Measurements from ENCODE around the gene OSBPL10. TPM values are rescaled to one million over a fixed set of nuclear protein-coding genes. Genes with fewer than 3 reads are reported as not detected.
"Not testable (repeated sequence)": the region's sequence is repeated elsewhere in the genome, so short reads cannot be mapped to it uniquely, and the experiment has no call there.

The OSBPL10 gene, protein sequence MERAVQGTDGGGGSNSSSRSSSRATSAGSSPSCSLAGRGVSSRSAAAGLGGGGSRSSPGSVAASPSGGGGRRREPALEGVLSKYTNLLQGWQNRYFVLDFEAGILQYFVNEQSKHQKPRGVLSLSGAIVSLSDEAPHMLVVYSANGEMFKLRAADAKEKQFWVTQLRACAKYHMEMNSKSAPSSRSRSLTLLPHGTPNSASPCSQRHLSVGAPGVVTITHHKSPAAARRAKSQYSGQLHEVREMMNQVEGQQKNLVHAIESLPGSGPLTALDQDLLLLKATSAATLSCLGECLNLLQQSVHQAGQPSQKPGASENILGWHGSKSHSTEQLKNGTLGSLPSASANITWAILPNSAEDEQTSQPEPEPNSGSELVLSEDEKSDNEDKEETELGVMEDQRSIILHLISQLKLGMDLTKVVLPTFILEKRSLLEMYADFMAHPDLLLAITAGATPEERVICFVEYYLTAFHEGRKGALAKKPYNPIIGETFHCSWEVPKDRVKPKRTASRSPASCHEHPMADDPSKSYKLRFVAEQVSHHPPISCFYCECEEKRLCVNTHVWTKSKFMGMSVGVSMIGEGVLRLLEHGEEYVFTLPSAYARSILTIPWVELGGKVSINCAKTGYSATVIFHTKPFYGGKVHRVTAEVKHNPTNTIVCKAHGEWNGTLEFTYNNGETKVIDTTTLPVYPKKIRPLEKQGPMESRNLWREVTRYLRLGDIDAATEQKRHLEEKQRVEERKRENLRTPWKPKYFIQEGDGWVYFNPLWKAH
- polyA plus RNA-seq (ENCODE audit: insufficient read length): 6.8 TPM

DNA sequence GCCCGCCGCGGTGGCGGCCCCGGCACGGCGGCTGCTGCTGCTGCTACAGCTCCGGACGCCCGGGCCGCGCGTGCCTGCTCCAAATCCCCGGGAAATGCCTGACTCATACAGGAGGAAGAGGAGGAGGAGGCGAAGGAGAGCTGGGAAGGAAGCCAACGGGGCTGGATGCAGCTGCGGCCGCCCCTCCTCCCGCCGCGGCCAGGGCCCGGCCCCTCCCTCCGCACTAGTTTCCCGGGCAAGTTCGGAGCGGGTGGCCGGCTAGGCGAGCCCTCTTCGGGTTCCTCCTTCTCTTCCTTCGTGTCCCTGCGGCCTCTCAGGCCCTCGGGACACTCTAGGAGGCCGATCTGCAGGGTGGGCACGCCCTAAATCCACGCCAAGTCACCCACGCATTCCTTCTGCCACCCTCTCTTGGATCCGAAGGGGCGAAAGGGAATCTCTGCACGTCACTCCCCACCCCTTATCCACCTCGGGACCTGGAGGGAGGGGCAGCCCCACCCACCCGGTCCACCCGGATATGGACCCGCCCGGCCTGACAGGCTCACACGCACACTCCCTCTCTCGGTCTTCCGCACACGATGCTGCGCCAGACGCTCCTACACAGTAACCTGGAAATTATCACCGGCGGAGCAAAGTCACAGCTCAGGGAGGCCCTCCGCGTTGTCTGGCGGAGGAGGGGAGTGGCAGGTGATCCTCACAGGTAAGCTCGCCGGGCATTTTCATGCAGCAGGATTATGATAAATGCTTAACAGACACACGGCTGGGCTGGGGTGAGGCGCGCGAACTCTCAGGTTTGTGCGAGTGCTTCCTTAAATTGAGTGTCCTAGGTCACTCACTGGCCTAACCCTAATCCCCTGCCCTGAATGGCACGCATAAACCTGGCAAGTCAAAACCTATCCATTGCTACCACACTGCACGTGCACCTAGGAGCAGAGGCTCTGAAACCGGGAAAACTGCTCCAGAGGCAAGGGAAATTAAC, at the start of gene OSBPL10, which contains the start of gene ZNF860:
OSBPL10 (minus strand) TSS at position 57 of the 976 bp plus-strand sequence. CDS start 83 bp downstream, outside the sequence.
ZNF860 (plus strand) TSS at position 545 of the 976 bp plus-strand sequence. CDS start 7,330 bp downstream, outside the sequence.
- no peak for DNase-seq (ENCODE audit: low read depth)

DNA sequence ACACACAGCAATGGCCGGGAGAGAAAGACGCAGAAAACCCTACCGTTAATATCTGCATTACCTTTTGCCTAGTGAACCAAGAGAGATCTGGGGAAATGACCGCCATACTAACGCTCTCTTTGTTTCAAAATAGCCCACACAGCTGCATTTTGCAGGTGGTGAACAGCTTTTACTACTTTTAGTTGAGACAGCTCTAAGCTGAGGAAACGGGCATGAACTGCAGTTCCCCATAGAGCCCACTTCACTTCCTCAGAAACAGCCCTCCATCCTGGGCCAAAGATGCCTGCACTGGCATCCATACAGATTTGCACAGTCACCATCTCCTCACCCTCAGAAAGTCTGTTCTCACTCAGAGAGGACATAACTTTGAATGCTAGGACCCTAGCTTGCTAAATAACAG, 45.5 kb upstream of the OSBPL10 start:
- DNase-seq (ENCODE audit: low read depth): no peak

DNA sequence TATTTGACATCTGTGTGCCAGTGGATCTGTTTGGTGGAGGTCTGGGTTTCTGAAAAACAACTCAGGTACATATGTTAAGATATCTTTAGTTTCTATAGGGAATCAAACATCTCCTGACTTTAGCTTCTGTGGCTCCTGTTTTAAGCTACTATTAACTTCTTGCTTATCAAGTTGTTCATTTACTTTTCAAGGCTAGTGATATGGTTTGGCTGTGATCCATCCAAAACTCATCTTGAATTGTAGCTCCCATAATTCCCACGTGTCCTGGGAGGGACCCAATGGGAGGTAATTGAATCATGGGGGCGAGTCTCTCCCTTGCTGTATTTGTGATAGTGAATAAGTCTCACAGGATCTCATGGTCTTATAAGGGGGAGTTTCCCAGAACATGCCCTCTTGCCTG, 41.9 kb upstream of the OSBPL10 start:
- no peak for DNase-seq (ENCODE audit: low read depth)

DNA sequence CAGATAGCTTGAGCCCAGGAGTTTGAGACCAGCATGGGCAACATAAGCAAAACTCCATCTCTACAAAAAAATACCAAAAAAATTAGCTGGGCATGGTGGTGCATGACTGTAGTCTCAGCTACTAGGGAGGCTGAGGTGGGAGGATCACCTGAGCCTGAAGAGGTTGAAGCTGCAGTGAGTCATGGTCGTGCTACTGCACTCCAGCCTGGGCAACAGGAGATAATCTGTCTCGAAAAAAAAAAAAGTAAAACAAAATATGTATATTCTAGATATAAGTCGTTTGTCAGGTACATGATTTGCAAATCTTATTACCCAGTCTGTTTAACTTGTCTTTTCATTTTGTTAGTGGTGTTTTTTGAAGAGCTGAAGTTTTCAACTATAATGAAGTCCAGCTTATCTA, 40.7 kb upstream of the OSBPL10 start:
- no peak for DNase-seq (ENCODE audit: low read depth)

DNA sequence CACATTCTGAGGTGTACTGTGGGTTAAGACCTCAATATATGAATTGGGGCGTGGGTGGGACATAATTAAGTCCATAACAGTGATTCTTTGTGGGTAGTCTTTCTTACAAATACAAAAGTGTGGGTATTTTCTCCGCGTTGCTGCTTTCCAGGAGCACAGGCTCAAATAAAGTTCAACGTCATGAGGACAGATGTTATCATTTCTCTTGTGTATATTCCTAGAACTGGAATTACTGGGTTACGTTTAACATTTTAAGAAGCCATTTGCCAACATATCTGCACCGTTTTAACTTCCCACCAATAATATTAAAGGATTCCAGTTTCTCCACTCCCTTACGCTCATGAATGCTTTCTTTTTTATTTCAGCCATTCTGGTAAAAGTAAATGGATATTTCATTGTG, 40.1 kb upstream of the OSBPL10 start:
- DNase-seq (ENCODE audit: low read depth): no peak

DNA sequence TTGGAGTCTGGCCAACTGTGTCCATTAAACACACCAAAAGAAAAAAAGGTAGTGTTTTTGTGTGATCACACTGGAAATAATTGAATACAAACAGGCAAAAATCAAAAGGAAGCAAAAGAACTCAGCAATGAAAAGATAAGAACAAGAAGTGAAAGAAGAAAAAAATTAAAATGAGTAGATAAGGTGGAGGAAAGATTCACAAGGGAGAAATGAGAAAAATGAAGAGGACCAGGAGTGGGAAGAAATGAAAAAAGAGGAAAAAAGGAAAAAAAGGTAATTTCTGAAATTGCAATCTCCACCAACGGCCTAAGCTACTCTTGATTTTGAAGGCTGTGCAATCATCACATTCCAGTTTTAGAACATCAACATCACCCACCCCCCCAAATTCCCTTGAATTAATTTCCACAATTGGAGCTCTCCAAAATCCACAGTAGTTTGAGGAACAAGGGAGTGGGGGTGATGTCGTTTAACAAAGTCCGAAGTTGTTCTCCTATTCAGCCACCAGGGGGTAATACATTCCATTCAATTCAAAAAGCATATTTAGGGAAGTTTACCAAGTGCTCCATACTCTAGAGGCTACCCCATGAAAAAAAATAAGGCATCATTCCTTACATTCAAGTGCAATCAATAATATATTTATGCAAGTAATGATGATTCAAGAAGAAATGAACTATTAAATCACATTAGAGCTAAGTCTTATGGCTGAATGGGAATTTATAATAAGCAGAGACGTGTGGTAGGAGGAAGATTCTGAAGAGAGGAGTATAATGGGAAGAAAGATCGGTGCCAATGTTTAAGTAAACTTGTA, 37.9 kb upstream of the OSBPL10 start:
- peak; percentile 35 for DNase-seq (ENCODE audit: low read depth)

DNA sequence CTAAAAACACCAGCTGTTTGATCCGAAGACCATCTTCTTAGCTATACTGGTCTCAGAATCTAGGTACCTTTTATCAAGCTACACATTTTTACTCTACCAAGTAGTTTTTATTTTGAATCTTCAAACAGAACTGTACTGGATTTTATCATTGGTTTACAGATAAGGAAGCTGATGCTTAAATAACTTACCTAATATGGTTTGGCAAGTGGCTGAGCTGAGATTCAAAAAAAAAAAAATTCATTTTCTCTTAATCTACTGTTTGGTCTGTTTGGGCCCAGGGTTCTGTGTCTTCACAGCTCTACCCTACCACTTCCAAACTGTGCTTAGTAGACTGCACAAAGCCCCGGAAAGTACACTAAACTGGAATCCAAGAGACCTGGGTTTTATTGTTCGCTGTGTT, 36.2 kb upstream of the OSBPL10 start:
- DNase-seq (ENCODE audit: low read depth): no peak

DNA sequence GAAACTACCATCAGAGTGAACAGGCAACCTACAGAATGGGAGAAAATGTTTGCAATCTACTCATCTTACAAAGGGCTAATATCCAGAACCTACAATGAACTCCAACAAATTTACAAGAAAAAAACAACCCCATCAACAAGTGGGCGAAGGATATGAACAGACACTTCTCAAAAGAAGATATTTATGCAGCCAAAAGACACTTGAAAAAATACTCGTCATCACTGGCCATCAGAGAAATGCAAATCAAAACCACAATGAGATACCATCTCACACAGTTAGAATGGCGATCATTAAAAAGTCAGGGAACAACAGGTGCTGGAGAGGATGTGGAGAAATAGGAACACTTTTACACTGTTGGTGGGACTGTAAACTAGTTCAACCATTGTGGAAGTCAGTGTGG, 34.6 kb upstream of the OSBPL10 start:
- DNase-seq (ENCODE audit: low read depth): not testable (repeated sequence)

DNA sequence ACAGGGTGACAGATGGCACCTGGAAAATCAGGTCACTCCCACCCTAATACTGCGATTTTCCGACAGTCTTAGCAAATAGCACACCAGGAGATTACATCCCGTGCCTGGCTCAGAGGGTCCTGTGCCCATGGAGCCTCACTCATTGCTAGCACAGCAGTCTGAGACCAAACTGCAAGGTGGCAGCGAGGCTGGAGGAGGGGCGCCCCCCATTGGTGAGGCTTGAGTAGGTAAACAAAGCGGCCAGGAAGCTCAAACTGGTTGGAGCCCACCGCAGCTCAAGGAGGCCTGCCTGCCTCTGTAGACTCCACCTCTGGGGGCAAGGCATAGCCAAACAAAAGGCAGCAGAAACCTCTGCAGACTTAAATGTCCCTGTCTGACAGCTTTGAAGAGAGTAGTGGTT, 29.6 kb upstream of the OSBPL10 start:
- not testable (repeated sequence) for DNase-seq (ENCODE audit: low read depth)

DNA sequence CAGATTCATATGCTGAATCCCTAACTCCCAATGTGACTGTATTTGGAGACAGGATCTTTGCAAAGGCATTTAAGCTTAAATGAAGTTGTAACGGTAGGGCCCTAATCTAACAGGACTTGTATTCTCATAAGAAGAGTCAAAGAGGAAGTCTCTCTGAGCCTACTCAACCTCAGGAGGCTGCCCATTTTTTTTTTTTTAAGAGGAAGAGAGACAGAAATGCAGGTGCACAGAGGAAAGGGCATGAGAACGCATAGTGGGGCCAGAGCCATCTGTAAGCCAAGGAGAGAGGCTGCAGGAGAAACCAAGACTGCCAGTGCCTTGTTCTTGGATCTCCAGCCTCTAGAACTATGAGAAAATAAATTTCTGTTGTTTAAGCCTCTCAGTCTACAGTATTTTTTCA, 28.9 kb upstream of the OSBPL10 start:
- DNase-seq (ENCODE audit: low read depth): no peak

DNA sequence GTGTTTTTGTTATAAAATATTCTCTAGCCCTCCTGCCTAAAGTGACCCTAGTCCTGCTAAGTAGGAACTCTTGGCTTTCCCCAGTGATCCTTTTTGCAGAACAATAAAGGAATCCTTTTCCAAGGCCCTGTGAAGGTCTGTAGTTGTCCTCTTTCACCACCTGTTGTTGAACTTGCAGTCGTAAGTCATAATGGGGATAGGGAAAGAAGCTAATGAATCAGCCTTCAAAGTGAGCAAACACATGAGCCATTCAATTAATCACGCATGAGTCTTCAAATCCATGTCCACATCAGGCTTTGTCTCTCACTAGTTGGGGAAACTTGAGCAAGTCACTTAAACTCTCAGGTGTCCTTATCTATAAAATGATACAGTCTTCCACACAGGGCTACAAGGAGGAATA, 28.0 kb upstream of the OSBPL10 start:
- DNase-seq (ENCODE audit: low read depth): no peak

DNA sequence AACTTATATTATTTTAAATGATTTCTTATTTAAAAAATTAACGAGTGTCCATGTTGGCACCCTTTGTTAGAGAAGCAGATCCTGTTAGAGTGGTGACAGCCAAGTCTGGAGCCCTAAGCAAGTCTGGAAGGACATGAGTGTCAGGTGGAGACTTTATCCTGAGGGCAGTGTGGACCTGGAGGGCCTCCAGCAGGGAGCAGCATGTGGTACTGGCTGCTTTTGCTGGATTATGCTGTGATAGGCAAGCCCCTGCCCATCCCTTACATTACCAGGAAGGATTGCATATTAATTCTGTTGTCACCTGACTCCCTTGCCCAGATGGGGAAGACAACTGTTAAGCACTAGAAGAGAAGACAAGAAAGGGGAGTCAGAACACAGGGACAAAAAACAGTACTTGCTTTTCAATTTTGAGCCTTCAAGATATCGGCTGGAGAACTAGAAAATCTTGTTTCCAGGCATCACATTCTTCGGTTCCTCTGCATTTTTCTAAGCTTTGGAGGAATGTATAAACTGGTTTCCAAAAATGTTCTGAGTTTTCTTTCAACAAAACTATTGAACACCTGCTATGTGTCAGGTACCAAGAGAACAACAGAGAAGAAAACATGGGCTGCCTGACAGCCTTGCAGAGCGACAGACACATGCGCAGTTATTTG, 23.2 kb upstream of the OSBPL10 start:
- DNase-seq (ENCODE audit: low read depth): no peak

DNA sequence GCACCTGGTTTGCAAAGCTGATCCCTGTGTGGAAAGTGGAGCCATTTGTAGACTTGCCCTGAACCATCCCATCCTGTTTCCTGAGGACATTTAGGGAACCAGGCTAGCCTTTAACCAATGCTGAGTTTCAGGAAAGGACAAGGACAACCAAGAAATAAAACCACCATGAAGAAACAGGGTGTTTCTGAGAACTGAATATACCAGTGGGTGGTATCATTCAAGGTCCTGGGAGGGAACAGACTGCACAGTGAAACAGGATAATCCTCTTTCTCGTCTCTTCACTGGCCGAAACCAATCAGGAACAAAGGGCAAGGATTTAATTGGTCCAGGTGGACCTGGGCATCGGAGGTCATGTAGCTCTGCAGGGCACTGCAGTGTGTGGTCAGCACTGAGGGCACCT, 22.3 kb upstream of the OSBPL10 start:
- DNase-seq (ENCODE audit: low read depth): no peak

DNA sequence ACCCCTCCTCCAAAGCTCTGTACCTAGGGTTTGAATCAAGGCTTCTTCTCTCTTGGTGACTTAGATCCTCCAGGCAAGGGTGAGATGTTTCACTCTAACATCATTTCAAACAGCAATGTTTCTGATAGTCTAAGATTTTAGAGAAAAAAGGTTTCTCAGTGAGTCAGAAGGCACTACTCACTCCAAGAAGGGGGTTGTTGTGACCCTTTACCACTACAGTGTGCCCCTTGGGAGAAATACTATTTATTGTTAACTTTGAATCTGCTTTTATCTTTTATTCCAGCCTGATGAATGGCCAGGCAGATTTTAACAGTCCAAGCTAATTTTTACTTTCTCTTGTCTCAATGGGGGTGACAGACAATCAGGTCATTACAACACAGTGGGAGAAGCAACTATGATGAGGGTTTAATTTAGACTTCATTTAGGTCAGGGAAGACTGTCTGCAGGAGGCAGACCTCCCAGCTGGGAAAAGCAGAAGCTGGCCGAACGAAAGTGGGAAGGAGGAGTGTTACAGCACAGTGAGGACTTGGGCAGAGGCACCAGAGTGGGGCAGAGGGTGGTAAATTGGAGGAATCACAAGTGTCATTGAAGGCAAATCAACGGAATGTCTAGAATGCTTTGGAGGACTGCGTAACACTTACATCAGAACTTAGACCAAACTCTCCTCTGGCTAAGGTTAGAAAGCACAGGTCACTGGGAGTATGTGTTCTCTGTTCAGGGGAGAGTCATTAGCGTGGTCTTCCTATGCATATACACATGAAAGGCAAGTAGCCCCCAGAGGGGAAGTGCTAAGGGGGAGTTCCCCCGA, 21.7 kb upstream of the OSBPL10 start:
- no peak for DNase-seq (ENCODE audit: low read depth)

DNA sequence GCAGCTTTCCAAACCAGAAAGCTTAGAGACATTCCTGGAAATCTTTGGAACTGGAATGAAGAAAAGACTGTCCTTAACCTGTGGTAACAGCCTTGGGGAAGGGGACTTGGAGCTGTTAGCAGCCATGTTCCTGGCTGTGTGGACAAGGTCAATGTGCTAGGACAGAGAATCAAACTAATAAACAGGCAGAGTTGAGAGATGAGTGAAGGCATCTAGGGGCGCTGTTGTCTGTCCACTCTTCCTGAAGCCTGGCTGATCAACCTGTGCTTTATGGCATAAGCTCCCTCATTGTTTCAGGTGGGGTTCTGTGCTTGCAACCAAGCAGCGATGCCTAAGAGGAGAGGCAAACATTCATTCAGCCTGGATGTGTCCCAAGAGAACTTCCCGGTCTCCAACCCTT, 19.8 kb upstream of the OSBPL10 start:
- DNase-seq (ENCODE audit: low read depth): no peak

DNA sequence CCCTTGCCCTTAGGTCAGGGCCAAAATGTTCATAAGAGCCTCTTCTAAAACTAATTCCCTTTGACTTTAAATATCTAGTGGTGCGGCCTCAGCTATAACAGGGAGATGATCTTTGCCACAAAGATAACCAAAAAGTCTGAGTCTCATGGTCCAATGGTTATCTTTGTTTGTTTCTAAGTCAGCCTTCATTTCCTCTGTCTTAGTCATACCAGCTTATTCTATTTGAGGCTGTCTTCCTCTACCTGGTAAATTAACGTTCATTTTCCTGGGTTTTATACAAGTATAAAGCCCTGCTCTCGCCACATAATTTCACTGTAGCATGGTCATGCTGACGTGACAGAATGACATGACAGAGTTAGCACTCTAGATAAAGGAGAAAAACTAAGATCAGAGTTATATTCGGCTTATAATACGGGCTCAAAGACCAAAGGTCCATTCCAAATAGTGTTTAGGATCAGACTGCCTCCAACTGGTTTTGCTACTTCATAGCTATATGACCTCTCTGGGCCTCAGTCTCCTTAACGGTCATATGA, 18.9 kb upstream of the OSBPL10 start:
- DNase-seq (ENCODE audit: low read depth): no peak

DNA sequence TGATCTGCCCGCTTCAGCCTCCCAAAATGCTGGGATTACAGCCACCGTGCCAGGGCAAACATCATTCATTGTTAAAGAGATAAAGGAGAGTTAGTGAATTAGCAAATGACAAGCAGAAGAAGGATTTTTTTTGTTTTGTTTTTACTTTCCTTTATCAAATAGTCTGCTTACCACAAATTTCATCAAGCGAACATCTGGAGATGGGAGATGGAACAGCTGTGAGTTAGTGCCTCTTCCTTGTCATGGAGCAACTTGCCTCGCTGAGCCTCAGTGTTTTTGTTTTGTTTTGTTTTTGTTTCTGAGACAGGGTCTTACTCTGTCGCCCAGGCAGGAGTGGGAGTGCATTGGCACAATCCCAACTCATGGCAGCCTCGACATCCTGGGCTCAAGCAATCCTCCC, 16.4 kb upstream of the OSBPL10 start:
- no peak for DNase-seq (ENCODE audit: low read depth)

DNA sequence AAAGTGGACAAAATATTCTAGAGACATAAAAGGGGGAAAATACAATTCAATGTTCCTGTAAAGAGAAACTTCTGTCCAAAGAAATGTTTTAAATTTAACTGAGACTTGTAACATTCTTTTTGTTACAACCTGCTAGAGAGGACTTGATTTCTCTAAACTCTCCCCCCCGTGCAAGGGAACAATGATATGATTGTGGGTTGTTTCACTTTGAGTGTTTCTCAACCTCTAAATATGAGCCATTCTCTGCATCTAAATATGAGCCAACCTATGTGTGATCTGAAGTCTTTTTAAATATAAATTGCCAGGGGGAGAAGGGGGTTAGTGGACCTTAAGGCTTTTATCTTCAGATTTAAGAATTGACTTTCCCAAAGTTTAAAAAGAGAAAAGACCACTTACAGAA, 15.1 kb upstream of the OSBPL10 start:
- no peak for DNase-seq (ENCODE audit: low read depth)

DNA sequence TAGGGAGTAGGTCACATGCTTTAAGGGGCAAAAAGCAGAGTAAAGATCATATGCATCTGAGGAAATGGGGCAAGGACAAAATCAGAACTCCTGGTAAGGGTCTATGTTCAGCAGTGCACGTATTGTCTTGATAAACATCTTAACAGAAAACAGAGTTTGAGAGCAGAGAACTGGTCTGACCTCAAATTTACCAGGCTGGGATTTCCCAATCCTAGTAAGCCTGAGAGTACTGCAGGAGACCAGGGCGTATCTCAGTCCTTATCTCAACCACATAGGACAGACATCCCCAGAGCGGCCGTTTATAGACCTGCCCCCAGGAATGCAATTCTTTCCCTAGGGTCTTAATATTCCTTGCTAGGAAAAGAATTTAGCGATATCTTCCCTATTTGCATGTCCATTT, 14.0 kb upstream of the OSBPL10 start:
- not testable (repeated sequence) for DNase-seq (ENCODE audit: low read depth)

Data from forelimb muscle (tissue), 1 donor.